Body of pancreas (tissue), 4 donors: ENCODE results near the gene AKAP1.

Experiments
- POLR2A ChIP-seq, 3 donors: fragments of 450-650 bp; IDR thresholded peaks; one replicate each; pipeline ENCODE4 v1.6.1; 2016; ENCODE audit warnings: antibody characterized with exemption in 3 of 3, mild to moderate bottlenecking in 2 of 3
- TF ChIP-seq, protein P1 (sequence below), 7 experiments: fragments of 450-650 bp in 4 of 7; fragments of 200-600 bp in 3 of 7; sonication (generic) in 3 of 7; IDR thresholded peaks; one replicate each; pipeline ENCODE4 v1.5.1; 2016 to 2019; ENCODE audit warnings: antibody characterized with exemption in 7 of 7

DNA sequence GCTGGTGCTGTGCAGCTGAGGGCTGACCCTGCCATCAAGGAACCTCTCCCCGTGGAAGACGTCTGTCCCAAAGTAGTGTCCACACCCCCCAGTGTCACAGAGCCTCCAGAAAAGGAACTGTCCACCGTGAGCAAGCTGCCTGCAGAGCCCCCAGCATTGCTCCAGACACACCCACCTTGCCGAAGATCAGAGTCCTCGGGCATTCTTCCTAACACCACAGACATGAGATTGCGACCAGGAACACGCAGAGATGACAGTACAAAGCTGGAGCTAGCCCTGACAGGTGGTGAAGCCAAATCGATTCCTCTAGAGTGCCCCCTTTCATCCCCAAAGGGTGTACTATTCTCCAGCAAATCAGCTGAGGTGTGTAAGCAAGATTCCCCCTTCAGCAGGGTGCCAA, 20.5 kb downstream of the AKAP1 start:
- no peak for TF ChIP-seq POLR2A (IDR thresholded peaks at IDR 0.05)
- TF ChIP-seq, protein P1, sequence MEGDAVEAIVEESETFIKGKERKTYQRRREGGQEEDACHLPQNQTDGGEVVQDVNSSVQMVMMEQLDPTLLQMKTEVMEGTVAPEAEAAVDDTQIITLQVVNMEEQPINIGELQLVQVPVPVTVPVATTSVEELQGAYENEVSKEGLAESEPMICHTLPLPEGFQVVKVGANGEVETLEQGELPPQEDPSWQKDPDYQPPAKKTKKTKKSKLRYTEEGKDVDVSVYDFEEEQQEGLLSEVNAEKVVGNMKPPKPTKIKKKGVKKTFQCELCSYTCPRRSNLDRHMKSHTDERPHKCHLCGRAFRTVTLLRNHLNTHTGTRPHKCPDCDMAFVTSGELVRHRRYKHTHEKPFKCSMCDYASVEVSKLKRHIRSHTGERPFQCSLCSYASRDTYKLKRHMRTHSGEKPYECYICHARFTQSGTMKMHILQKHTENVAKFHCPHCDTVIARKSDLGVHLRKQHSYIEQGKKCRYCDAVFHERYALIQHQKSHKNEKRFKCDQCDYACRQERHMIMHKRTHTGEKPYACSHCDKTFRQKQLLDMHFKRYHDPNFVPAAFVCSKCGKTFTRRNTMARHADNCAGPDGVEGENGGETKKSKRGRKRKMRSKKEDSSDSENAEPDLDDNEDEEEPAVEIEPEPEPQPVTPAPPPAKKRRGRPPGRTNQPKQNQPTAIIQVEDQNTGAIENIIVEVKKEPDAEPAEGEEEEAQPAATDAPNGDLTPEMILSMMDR (IDR thresholded peaks at IDR 0.05), result no peak
